Measurements from ENCODE around the gene APBA2.

- no peak for TF ChIP-seq CTCF (conservative IDR thresholded peaks at IDR 0.05; ENCODE audit: low read length)
- no peak for TF ChIP-seq EZH2phosphoT487 (IDR thresholded peaks at IDR 0.05; ENCODE audit: borderline replicate concordance)
Observed at GRCh38 chr15:29058903-29059539, 173.2 kb downstream of the APBA2 start.
